A549 (cell line): ENCODE measurements around the gene STAT4. TPM values are rescaled to one million over a fixed set of nuclear protein-coding genes. Genes with fewer than 3 reads are reported as not detected.
A peak's percentile ranks its signal among the peaks of the same experiment; 100 is the strongest.

Experiments
- ATAC-seq, 2 experiments: fragments of 200-7000 bp in 1 of 2; fragments of >200 bp in 1 of 2; cut with Nextera tagmentation in 1 of 2; cut with Tn5 transposase in 1 of 2; 3 replicates each; pipeline versions ENCODE4 v1.8.0 to v1.9.1; 2018 to 2020; ENCODE audit warnings: mild to moderate bottlenecking in 1 of 2, moderate library complexity in 1 of 2
- CTCF ChIA-PET: fragments of 300-600 bp; sonication (Branson Sonifier 250); formaldehyde crosslinking; extraction: SDS; loops from one replicate; lab custom pipeline; 2021; ENCODE audit warnings: antibody characterized with exemption, inconsistent platforms; lab: Yijun Ruan, JAX
- POLR2A ChIA-PET: fragments of 350-600 bp; formaldehyde crosslinking; extraction: SDS; loops from one replicate; lab custom pipeline; 2021; ENCODE audit warnings: antibody characterized with exemption, inconsistent platforms; lab: Yijun Ruan, JAX
- DNase-seq, 2 experiments: peaks; one replicate each; pipeline versions ENCODE4 v3.0.0 to v3.0.0-alpha.2; 2011 to 2016; ENCODE audit warnings: low read depth in 1 of 2, low spot score in 1 of 2
- FAIRE-seq: peaks from 2 replicates; lab custom pipeline; 2011; peaks lifted over from hg19 to GRCh38; lab: Jason Lieb, UNC
- H3K27ac ChIP-seq, 2 experiments: fragments of >200 bp; sonication (Bioruptor Twin); formaldehyde crosslinking; 3 replicates each; pipeline ENCODE4 v1.5.1; 2016 to 2017
- H3K4me1 ChIP-seq: fragments of >200 bp; sonication (Bioruptor Twin); formaldehyde crosslinking; 3 replicates; pipeline ENCODE4 v1.6.1; 2016
- H3K4me2 ChIP-seq: fragments of >200 bp; sonication (Bioruptor Twin); formaldehyde crosslinking; 3 replicates; pipeline ENCODE4 v1.6.1; 2016
- H3K4me3 ChIP-seq: fragments of >200 bp; sonication (Bioruptor Twin); formaldehyde crosslinking; 3 replicates; pipeline ENCODE4 v1.5.1; 2016
- H3K9me3 ChIP-seq: fragments of >200 bp; sonication (Bioruptor Twin); formaldehyde crosslinking; 3 replicates; pipeline ENCODE4 v1.6.1; 2016
- BHLHE40 ChIP-seq: IDR thresholded peaks from 2 replicates; pipeline ENCODE4 v1.6.1; 2012; ENCODE audit warnings: low read depth, low read length, inconsistent platforms
- CBX2 ChIP-seq: fragments of 200-600 bp; sonication (generic); IDR thresholded peaks from 2 replicates; pipeline ENCODE4 v1.6.1; 2016; ENCODE audit warnings: low read depth, mild to moderate bottlenecking, borderline replicate concordance
- CEBPB ChIP-seq, 2 experiments: fragments of >200 bp in 1 of 2; sonication (Bioruptor Twin) in 1 of 2; formaldehyde crosslinking in 1 of 2; IDR thresholded peaks; 2 replicates each; pipeline ENCODE4 v1.6.1; 2012 to 2016
- EHF ChIP-seq: fragments of 250-450 bp; sonication (Bioruptor Pico); IDR thresholded peaks from 2 replicates; pipeline ENCODE4 v1.5.0; 2020; ENCODE audit warnings: mild to moderate bottlenecking
- EHMT2 ChIP-seq: fragments of 200-600 bp; sonication (generic); IDR thresholded peaks from 2 replicates; pipeline ENCODE4 v1.6.1; 2016; ENCODE audit warnings: antibody characterized with exemption, low read depth, mild to moderate bottlenecking, moderate library complexity
- FOSB ChIP-seq: fragments of 250-450 bp; sonication (Bioruptor Pico); IDR thresholded peaks from 2 replicates; pipeline ENCODE4 v1.5.0; 2020; ENCODE audit warnings: mild to moderate bottlenecking, moderate library complexity
- FOXS1 ChIP-seq: fragments of 250-450 bp; sonication (Bioruptor Pico); IDR thresholded peaks from 2 replicates; pipeline ENCODE4 v1.5.0; 2020; ENCODE audit warnings: mild to moderate bottlenecking, moderate library complexity
- GATA3 ChIP-seq: IDR thresholded peaks from 2 replicates; pipeline ENCODE4 v1.6.1; 2012; ENCODE audit warnings: borderline replicate concordance
- HEYL ChIP-seq: fragments of 250-450 bp; sonication (Bioruptor Pico); IDR thresholded peaks from 2 replicates; pipeline ENCODE4 v1.8.0; 2021; ENCODE audit warnings: mild to moderate bottlenecking, moderate library complexity
- HOXB5 ChIP-seq: fragments of 250-450 bp; sonication (Bioruptor Pico); IDR thresholded peaks from 2 replicates; pipeline ENCODE4 v1.5.0; 2020; ENCODE audit warnings: mild to moderate bottlenecking, moderate library complexity
- JUNB ChIP-seq: fragments of >200 bp; sonication (Bioruptor Twin); formaldehyde crosslinking; IDR thresholded peaks from 2 replicates; pipeline ENCODE4 v1.6.1; 2016
- KDM1A ChIP-seq: fragments of 200-600 bp; sonication (generic); IDR thresholded peaks from 2 replicates; pipeline ENCODE4 v1.6.1; 2016; ENCODE audit warnings: low read depth, mild to moderate bottlenecking
- MAFK ChIP-seq: fragments of 450-650 bp; IDR thresholded peaks from 2 replicates; pipeline ENCODE4 v1.6.1; 2014; ENCODE audit not compliant: partially characterized antibody
- MAZ ChIP-seq: fragments of 150-350 bp; IDR thresholded peaks from 2 replicates; pipeline ENCODE4 v1.6.1; 2014; ENCODE audit warnings: antibody characterized with exemption, low read depth, low read length, borderline replicate concordance
- MYC ChIP-seq: IDR thresholded peaks from 2 replicates; pipeline ENCODE4 v1.6.1; 2012; ENCODE audit warnings: mild to moderate bottlenecking, inconsistent platforms, low read length, improper control_type of control experiment, borderline replicate concordance
- NPAS2 ChIP-seq: fragments of 250-450 bp; sonication (Bioruptor Pico); IDR thresholded peaks from 2 replicates; pipeline ENCODE4 v1.8.0; 2022; ENCODE audit warnings: mild to moderate bottlenecking, moderate library complexity, borderline replicate concordance
- PHF8 ChIP-seq: fragments of 200-600 bp; sonication (generic); IDR thresholded peaks from 2 replicates; pipeline ENCODE4 v1.6.1; 2016; ENCODE audit warnings: low read depth, mild to moderate bottlenecking, antibody characterized with exemption, moderate library complexity, borderline replicate concordance
- POLR2A ChIP-seq: IDR thresholded peaks from 2 replicates; pipeline ENCODE4 v1.6.1; 2012; ENCODE audit warnings: mild to moderate bottlenecking, low read length
- RAD21 ChIP-seq, 2 experiments: fragments of >200 bp in 1 of 2; sonication (Bioruptor Twin) in 1 of 2; formaldehyde crosslinking in 1 of 2; IDR thresholded peaks in 1 of 2; conservative IDR thresholded peaks in 1 of 2; 2 replicates in 1 of 2; 3 replicates in 1 of 2; pipeline ENCODE4 v1.6.1; 2012 to 2018; ENCODE audit warnings: inconsistent platforms in 1 of 2
- RARB ChIP-seq: fragments of 250-450 bp; sonication (Bioruptor Pico); IDR thresholded peaks from 2 replicates; pipeline ENCODE4 v1.8.0; 2021; ENCODE audit warnings: mild to moderate bottlenecking, moderate library complexity
- RFX5 ChIP-seq: fragments of 450-650 bp; IDR thresholded peaks from 2 replicates; pipeline ENCODE4 v1.7.1; 2014; ENCODE audit warnings: antibody characterized with exemption, mild to moderate bottlenecking, moderate library complexity
- RNF2 ChIP-seq: fragments of 200-600 bp; sonication (generic); IDR thresholded peaks from 2 replicates; pipeline ENCODE4 v1.6.1; 2016; ENCODE audit warnings: low read depth, mild to moderate bottlenecking, antibody characterized with exemption, moderate library complexity, borderline replicate concordance
- TFCP2L1 ChIP-seq: fragments of 250-450 bp; sonication (Bioruptor Pico); IDR thresholded peaks from 2 replicates; pipeline ENCODE4 v1.5.0; 2021; ENCODE audit warnings: mild to moderate bottlenecking
- ZC3H11A ChIP-seq: fragments of 450-650 bp; IDR thresholded peaks from 2 replicates; pipeline ENCODE4 v1.6.1; 2014; ENCODE audit warnings: antibody characterized with exemption, mild to moderate bottlenecking
- ZFP36 ChIP-seq: fragments of 450-650 bp; IDR thresholded peaks from 2 replicates; pipeline ENCODE4 v1.6.1; 2014; ENCODE audit warnings: borderline replicate concordance; ENCODE audit not compliant: partially characterized antibody
- ZSCAN20 ChIP-seq: fragments of 250-450 bp; sonication (Bioruptor Pico); IDR thresholded peaks from 2 replicates; pipeline ENCODE4 v1.8.0; 2022; ENCODE audit warnings: mild to moderate bottlenecking, moderate library complexity
- WGBS: methylation state at CpG from one replicate; pipeline ENCODE4 v1.1.6; 2017; ENCODE audit errors: missing lambda C conversion rate; 5-methylcytosine and 5-hydroxymethylcytosine counted together
- polyA plus RNA-seq, 4 experiments: library from polyadenylated mRNA; depleted of rRNA in 3 of 4; stranded (reverse); fragments of >200 nt; fragmentation: RNase III in 1 of 4; extraction: RNeasy Plus Mini Kit Qiagen cat#74134 plus additional on column Dnase treatment in 1 of 4; gene quantifications; 2 replicates in 3 of 4; 3 replicates in 1 of 4; pipeline ENCODE4 v1.2.3, GENCODE V29; 2011 to 2017
- TF ChIP-seq, protein P1 (sequence below): fragments of 150-350 bp; IDR thresholded peaks from 2 replicates; pipeline ENCODE4 v1.6.1; 2014; ENCODE audit warnings: low read depth, mild to moderate bottlenecking, low read length
- TF ChIP-seq, protein P2 (sequence below): fragments of 200-600 bp; sonication (generic); IDR thresholded peaks from 2 replicates; pipeline ENCODE4 v1.6.1; 2016; ENCODE audit warnings: antibody characterized with exemption, mild to moderate bottlenecking, moderate library complexity
- TF ChIP-seq, protein P3 (sequence below): fragments of >200 bp; sonication (Bioruptor Twin); formaldehyde crosslinking; IDR thresholded peaks from 2 replicates; pipeline ENCODE4 v1.6.1; 2016
- TF ChIP-seq, protein P4 (sequence below): fragments of 250-450 bp; sonication (Bioruptor Pico); IDR thresholded peaks from 2 replicates; pipeline ENCODE4 v1.5.0; 2021; ENCODE audit warnings: mild to moderate bottlenecking, moderate library complexity, borderline replicate concordance
- TF ChIP-seq, protein P5 (sequence below): IDR thresholded peaks from 2 replicates; pipeline ENCODE4 v1.6.1; 2012

STAT4 gene
- polyA plus RNA-seq, 2 of the 4 experiments (the other 2 are of a cell fraction), result 11.6 to 34.4 TPM

DNA sequence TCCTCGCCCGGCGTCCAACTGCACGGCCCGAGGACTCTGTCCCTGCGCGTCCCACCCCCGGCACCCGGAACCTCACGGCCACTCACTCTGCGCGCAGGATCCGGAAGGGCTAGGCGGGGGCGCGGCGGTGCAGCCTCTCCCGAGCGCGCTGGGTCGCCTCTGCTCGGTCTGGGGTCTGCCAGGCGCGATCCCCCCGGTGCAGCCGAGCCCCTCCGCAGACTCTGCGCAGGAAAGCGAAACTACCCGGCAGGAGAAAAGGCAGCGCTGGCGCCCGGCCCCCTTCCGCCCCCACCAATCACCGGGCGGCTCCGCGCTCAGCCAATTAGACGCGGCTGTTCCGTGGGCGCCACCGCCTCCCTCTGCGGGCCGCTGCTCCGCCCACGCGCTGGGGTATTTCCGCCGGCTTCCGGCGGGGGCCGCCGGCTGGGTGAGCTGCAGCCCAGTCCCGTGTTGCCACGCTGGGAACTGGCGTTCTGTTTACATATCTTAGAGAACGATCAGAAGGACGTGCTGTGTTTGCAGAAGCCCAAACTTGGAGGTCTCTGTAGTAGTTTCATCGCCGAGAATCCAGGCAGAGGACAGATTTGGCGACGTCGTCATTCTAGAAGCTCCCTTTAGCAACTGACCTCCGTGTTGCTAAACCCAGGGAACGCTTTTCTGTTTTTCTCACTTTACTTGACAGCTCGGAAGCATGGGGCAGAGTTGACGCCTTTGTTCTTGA lies 136.7 kb downstream of the STAT4 start, which contains the start of gene STAT1 (continued):
- TF ChIP-seq, protein P1, sequence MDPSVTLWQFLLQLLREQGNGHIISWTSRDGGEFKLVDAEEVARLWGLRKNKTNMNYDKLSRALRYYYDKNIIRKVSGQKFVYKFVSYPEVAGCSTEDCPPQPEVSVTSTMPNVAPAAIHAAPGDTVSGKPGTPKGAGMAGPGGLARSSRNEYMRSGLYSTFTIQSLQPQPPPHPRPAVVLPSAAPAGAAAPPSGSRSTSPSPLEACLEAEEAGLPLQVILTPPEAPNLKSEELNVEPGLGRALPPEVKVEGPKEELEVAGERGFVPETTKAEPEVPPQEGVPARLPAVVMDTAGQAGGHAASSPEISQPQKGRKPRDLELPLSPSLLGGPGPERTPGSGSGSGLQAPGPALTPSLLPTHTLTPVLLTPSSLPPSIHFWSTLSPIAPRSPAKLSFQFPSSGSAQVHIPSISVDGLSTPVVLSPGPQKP, result no peak
- TF ChIP-seq ZFP36, result no peak
- TF ChIP-seq RAD21 (conservative IDR thresholded peaks at IDR 0.05 in 1 of 2, IDR thresholded peaks at IDR 0.05 in 1 of 2), result peak in 1 of 2 experiments; percentile 42; a peak in 3 of 5 replicates
- TF ChIP-seq FOXS1 (CRISPR knock-in tag), result 0 out of 2 replicates have a peak, but pooled peaks have one; percentile 50
- no peak for TF ChIP-seq TFCP2L1 (CRISPR knock-in tag)
- no peak for TF ChIP-seq RARB (CRISPR knock-in tag)
- no peak for TF ChIP-seq CBX2
- TF ChIP-seq MAZ, result 0 out of 2 replicates have a peak, but pooled peaks have one; percentile 30
- TF ChIP-seq EHF, result no peak
- 0 out of 2 replicates have a peak, but pooled peaks have one; percentile 34 for TF ChIP-seq HOXB5 (CRISPR knock-in tag)
- TF ChIP-seq MAFK, result no peak
- no peak for TF ChIP-seq HEYL (CRISPR knock-in tag)
- TF ChIP-seq PHF8, result peak; percentile 43; the same call in 1 of the 2 replicates
- TF ChIP-seq POLR2A, result peak; percentile 88
- TF ChIP-seq KDM1A, result no peak
- no peak for TF ChIP-seq CEBPB (IDR thresholded peaks at IDR 0.05)
- TF ChIP-seq ZSCAN20 (CRISPR knock-in tag), result no peak
- TF ChIP-seq, protein P2, sequence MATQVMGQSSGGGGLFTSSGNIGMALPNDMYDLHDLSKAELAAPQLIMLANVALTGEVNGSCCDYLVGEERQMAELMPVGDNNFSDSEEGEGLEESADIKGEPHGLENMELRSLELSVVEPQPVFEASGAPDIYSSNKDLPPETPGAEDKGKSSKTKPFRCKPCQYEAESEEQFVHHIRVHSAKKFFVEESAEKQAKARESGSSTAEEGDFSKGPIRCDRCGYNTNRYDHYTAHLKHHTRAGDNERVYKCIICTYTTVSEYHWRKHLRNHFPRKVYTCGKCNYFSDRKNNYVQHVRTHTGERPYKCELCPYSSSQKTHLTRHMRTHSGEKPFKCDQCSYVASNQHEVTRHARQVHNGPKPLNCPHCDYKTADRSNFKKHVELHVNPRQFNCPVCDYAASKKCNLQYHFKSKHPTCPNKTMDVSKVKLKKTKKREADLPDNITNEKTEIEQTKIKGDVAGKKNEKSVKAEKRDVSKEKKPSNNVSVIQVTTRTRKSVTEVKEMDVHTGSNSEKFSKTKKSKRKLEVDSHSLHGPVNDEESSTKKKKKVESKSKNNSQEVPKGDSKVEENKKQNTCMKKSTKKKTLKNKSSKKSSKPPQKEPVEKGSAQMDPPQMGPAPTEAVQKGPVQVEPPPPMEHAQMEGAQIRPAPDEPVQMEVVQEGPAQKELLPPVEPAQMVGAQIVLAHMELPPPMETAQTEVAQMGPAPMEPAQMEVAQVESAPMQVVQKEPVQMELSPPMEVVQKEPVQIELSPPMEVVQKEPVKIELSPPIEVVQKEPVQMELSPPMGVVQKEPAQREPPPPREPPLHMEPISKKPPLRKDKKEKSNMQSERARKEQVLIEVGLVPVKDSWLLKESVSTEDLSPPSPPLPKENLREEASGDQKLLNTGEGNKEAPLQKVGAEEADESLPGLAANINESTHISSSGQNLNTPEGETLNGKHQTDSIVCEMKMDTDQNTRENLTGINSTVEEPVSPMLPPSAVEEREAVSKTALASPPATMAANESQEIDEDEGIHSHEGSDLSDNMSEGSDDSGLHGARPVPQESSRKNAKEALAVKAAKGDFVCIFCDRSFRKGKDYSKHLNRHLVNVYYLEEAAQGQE, result no peak
- no peak for TF ChIP-seq RNF2
- 0 out of 2 replicates have a peak, but pooled peaks have one; percentile 42 for TF ChIP-seq RFX5
- TF ChIP-seq BHLHE40, result no peak
- TF ChIP-seq EHMT2, result no peak
- TF ChIP-seq, protein P3, sequence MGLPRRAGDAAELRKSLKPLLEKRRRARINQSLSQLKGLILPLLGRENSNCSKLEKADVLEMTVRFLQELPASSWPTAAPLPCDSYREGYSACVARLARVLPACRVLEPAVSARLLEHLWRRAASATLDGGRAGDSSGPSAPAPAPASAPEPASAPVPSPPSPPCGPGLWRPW, result no peak
- TF ChIP-seq JUNB, result no peak

DNA sequence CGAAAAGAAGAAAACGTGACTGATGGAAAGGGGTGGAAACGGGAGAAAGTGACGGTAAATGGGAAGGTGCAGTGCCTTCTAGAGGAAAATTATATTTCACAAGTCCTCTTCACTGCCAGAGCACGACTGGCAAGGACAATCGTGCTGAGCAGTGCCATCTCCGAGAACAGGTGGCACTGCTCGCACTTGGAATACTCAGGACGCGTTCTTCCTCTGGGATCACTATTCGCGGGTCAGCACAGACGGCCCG lies 137.2 kb downstream of the STAT4 start:
- ATAC-seq (no peak; a peak in 1 of 6 replicates), FAIRE-seq (no peak), DNase-seq (peak in 1 of 2 experiments; percentile 62)
- ChIA-PET POLR2A (interaction anchor here (1.5 to 4.1 kb wide), 2 partner anchors 11 to 37 kb away, joined by 3 to 25 read pairs; no protein-coding TSS in a partner anchor), CTCF (interaction anchor here (1.1 to 2.2 kb wide), 2 partner anchors 16 to 39 kb away, joined by 3 to 7 read pairs; no protein-coding TSS in a partner anchor)
- Histone ChIP-seq H3K9me3 (no peaks in the 10 kb centered on the region), H3K4me1 (peaks cover 54% of the 10 kb centered on the region), H3K4me3 (peak overlapping the region; percentile 82), H3K4me2 (peak overlapping the region; percentile 96), H3K27ac (peak overlapping the region; percentile 85 to 91)
- WGBS, result 0% methylated on average over 12 of the region's 14 CpGs
- TF ChIP-seq BHLHE40 (no peak), POLR2A (no peak), RFX5 (no peak), CEBPB (IDR thresholded peaks at IDR 0.05) (no peak), NPAS2 (no peak), FOSB (CRISPR knock-in tag) (no peak), ZFP36 (no peak), GATA3 (no peak), HOXB5 (CRISPR knock-in tag) (no peak), ZC3H11A (no peak), MYC (no peak), EHF (no peak), MAZ (no peak)
- TF ChIP-seq, protein P4, sequence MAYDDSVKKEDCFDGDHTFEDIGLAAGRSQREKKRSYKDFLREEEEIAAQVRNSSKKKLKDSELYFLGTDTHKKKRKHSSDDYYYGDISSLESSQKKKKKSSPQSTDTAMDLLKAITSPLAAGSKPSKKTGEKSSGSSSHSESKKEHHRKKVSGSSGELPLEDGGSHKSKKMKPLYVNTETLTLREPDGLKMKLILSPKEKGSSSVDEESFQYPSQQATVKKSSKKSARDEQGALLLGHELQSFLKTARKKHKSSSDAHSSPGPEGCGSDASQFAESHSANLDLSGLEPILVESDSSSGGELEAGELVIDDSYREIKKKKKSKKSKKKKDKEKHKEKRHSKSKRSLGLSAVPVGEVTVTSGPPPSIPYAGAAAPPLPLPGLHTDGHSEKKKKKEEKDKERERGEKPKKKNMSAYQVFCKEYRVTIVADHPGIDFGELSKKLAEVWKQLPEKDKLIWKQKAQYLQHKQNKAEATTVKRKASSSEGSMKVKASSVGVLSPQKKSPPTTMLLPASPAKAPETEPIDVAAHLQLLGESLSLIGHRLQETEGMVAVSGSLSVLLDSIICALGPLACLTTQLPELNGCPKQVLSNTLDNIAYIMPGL (CRISPR knock-in tag), result no peak
- TF ChIP-seq, protein P1, result no peak
- TF ChIP-seq, protein P5, sequence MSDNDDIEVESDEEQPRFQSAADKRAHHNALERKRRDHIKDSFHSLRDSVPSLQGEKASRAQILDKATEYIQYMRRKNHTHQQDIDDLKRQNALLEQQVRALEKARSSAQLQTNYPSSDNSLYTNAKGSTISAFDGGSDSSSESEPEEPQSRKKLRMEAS, result no peak
